ENCODE results near the gene DNASE2.
"Not testable (repeated sequence)": the region's sequence is repeated elsewhere in the genome, so short reads cannot be mapped to it uniquely, and the experiment has no call there.

DNASE2 gene, protein sequence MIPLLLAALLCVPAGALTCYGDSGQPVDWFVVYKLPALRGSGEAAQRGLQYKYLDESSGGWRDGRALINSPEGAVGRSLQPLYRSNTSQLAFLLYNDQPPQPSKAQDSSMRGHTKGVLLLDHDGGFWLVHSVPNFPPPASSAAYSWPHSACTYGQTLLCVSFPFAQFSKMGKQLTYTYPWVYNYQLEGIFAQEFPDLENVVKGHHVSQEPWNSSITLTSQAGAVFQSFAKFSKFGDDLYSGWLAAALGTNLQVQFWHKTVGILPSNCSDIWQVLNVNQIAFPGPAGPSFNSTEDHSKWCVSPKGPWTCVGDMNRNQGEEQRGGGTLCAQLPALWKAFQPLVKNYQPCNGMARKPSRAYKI

DNA sequence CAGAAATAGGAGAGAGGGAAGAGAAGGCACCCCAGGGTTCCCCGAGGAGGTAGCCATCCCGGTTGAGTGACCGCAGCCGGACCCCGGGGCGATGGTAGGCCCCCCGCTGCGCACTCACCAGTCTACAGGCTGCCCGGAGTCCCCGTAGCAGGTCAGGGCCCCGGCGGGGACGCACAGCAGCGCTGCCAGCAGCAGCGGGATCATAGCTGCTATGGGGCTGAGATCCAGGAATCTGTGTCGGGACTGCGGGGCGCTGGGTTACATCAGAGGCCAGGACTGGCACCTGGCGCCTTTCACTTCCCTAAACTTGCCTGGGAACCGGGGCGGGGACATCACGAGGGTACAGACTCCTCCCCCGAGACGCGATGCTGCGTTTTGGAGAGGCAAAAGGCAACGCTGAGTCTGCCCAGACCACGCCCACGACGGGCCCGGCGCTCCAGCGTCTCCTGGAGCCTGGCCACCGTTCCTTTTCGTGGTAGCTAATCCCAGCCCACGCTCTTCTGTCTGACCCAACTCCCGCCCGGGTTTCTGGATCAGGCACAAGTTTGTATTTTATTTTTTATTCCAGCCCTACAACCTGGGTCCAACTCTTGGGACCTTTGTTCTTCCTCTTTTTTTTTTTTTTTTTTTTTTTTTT is at the start of gene DNASE2:
Gene DNASE2 (minus strand): TSS at position 278 of the 637 bp plus-strand sequence. CDS start 74 bp downstream, at position 204.
- intact Hi-C loops (cut with DNase I) = loop anchor here (10.0 kb wide), 1 partner anchor 54 kb away; the partner anchor contains the start of genes CALR and FARSA
- peak; percentile 76 to 98 (median 88) for DNase-seq

DNA sequence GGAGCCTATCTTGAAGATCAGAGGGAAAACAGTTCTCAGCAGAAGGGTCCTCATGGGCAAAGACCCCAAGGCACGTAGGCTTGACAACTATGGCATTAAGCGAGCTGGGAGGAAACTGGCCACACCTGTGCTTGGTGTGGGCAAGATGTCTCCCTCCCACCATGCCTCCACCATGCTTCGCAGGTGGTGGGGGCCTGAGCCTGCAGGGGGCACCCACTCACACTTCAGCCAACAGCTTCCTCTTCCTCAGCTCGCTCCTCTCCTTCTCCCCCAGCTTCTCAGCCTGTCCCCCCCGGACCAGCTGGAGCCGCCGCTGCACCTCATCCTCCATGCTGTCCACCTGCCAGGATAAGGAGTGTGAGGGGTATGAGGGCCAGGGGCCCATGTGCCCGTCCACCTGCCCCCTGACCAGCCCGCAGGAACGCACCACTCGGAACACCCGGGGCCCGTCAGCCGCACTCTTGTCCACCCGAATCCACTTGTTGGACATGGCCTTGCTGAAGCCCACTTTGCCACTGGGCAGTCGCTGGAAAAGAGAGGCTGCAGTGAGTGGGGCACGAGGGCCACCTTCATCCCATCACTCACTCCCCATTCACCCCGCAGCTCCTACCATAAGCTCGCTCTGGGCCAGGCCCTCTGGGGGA is 48.9 kb upstream of the DNASE2 start:
- DNase-seq = no peak
- intact Hi-C loops (cut with DNase I) = loop anchor here (10.0 kb wide), 1 partner anchor 45 kb away; the partner anchor contains the start of genes DNASE2 and KLF1

DNA sequence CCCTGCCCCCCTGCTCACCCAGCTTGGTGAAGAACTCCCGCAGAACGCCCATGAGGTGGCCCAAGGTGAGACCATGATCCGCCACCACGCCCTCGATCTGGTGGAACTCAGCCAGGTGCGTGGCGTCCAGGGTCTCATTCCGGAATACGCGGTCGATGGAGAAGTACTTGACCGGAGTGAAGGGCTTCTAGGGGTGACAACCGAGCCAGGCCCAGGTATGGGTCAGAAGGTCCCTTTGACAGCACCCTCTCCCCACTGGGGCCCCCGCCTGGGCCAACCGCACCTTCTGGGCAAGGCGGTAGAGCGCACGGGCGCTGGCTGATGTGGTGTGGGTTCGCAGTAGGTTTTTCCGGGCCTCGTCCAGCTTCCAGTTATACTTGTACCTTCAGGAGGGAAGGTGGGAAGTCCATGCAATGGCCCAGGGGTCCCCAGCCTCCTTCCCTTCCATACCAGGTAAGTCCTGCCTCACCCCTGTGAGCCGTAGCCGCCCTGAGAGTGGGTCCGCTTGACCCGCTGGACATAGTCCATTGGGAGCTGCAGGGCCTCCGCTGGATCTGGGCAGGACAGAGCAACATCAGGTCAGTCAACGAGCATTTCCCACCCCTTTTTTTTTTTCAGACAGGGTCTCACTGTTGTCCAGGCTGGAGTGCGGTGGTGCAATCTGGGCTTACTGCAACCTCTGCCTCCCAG is 43.5 kb upstream of the DNASE2 start:
- intact Hi-C loops (cut with DNase I) = no loop called here

DNA sequence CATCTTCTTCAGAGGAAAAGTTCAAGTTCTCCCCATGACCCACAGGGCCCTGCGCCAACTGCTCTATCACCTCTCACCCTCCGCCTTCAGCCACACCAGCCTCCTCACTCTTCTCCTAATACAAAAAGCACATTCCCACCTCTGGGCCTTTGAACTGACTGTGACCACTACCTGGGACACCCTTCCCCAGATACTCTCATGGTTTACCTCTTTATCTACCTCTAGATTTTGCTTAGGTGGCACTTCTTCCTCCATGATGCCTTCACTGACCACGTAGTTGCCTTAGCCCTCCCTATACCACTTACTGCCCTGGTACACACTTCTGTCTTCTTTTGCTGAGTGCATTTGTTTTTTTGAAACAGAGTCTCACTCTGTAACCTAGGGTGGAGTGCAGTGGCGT is 41.7 kb upstream of the DNASE2 start:
- intact Hi-C loops (cut with DNase I) = no loop called here

More for the DNA sequence above, 43.5 kb upstream of the DNASE2 start:
- DNase-seq = no peak

DNA sequence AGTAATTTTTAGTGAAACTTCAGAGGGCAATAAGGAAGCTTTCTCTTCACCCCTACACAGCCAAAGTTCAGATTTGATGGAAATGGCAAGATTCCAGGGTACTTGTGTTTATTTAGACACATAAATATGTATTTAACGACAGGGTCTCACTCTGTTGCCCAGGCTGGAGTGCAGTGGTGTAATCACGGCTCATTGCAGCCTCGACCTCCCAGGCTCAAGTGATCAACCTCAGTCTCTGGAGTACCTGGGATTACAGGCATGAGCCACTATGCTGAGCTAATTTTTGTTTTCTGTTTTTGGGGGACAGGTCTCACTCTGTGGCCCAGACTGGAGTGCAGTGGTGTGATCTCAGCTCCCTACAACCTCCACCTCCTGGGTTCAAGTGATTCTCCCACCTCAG is 39.8 kb upstream of the DNASE2 start:
- DNase-seq = no peak
- intact Hi-C loops (cut with DNase I) = no loop called here

More for the DNA sequence above, 41.7 kb upstream of the DNASE2 start:
- DNase-seq = no peak

DNA sequence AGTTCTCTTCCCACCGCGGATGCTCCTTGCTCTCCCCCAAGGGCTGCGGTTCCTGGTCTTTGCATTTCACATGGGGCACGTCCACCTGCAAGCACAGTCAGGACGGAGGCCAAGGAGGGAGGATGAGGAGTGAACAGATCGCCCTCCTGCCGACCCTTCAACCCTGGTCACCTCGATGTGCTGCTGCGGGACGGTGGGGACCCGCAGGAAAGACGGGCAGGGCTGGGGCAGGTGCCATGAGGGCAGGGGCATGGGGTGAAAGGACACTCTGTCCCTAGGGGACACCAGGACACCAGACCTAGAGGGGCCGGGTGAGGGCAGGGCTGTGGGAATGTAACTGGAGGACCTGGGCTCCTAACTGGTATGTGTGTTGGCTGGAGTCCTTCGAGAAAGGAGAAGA is 37.0 kb upstream of the DNASE2 start:
- intact Hi-C loops (cut with DNase I) = no loop called here
- no peak for DNase-seq

DNA sequence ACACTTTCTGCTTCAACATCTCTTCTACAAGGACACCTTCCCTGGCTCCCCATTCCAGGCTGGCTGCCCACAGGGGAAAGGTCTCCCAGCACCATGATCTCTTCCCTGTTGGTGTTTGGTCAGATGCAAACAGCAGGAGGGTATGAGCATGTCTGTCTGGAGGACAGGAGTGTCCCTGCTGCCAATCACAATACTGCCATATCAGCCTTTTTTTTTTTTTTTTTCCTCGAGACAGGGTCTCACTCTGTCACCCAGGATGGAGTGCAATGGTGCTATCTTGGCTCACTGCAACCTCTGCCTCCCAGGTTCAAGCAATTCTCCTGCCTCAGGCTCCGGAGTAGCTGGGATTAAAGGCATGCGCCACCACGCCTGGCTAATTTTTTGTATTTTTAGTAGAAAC is 34.6 kb upstream of the DNASE2 start:
- intact Hi-C loops (cut with DNase I); DNase-seq: not testable (repeated sequence)

DNA sequence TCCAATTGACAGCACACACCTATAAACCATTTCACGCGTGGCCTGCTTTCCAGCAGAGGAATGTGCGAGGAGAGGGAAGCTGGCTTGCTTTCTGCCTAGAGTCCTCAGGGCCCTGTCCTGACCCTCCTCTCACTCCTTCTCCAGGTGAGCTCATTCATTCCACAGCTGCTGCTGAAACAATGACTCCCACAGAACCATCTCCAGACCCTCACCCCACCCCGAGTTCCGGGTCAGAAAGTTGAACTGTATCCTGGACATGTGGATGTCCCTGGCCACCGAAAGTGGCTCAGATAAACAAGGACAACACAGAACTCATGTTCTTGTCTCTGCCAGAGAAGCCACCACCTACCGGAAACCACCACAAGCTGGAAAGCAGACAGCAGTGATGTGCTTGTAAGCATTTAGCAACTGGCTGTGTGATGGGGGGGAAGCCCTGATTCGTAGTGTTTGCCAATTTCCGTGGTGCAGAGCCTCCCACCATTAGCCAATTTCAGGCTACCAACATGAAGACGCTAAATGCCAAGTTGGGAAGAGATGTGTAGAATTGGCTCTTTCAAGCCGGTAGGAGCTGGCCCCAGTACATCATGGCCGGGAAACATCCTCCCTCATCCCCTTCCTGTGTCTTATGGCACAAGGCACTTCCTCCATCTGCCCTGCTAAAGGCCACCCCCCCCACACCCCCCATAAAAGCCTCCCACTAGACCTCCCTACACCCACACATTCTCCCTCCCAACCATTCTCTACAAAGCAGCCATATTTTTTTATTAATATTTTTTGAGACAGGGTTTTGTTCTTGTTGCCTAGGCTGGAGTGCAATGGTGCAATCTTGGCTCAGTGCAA is 32.8 kb upstream of the DNASE2 start:
- intact Hi-C loops (cut with DNase I) = no loop called here
- DNase-seq = peak in 2 of 10 donors; percentile 21 to 25

DNA sequence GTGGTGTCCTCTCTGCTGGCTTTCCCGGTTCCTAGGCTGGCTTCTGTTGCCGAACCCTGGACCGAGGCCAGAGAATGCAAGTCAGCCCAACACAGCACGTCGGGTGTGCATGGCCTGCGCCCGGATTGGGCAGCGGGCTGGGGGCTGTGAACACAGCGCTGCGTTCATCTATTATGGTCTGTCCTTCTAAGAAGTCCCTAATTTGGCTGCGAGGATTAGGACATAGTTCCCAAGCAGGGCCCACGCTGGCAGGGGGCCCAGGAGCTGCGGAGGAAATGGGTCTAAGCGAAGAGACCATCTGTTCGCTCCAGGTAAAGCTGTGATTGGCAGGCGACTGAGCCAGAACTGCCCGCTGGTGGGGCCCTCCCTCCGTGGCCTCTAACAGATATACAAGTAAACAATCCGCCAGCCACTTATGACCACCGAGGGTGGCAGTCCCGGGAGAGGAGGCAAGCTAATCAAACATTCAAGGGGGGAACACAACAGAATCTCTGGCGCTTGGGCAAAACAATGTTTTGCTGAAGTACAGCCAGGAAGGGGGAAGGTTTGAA is 31.8 kb upstream of the DNASE2 start:
- intact Hi-C loops (cut with DNase I) = no loop called here

DNA sequence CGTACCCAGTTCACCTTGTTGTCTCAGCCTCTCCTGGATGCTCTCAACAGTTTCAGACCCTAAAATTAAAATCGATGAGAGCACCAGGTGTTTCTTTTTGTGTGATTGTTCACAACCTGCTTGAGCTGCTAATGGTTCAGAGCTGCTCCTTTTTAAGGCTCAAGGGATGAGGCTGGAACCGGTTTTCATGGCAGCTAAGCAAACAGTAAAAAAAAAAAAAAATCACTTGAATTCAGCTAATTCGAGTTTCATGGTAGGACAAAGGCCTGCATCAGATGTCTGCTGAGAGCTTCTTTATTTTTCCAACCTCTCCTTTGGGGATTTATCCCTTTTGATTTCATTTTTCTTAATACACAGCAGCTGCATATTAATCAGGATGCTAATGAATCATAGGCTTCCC is 31.3 kb upstream of the DNASE2 start:
- intact Hi-C loops (cut with DNase I) = no loop called here

More for the DNA sequence above, 31.8 kb upstream of the DNASE2 start:
- peak; percentile 49 to 96 (median 79) for DNase-seq

DNA sequence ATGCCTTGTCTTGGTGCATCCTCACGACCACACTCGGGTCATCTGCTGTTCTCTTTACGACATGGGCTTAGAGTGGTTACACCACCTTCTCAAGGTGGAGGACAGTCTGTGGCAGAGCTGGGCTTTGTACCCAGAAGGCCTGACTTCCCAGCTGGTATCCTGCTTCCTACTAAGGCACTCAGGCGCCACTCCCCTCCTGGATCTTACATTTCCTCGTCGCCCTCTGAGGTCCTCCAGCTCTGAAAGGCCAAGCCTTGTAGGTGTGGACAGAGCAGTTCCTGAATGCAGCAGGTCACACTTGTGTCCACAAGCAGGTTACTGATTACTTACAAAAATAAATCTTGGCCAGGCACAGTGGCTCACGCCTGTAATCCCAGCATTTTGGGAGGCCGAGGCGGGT is 25.9 kb upstream of the DNASE2 start:
- DNase-seq = no peak
- intact Hi-C loops (cut with DNase I) = no loop called here

More for the DNA sequence above, 31.3 kb upstream of the DNASE2 start:
- no peak for DNase-seq

DNA sequence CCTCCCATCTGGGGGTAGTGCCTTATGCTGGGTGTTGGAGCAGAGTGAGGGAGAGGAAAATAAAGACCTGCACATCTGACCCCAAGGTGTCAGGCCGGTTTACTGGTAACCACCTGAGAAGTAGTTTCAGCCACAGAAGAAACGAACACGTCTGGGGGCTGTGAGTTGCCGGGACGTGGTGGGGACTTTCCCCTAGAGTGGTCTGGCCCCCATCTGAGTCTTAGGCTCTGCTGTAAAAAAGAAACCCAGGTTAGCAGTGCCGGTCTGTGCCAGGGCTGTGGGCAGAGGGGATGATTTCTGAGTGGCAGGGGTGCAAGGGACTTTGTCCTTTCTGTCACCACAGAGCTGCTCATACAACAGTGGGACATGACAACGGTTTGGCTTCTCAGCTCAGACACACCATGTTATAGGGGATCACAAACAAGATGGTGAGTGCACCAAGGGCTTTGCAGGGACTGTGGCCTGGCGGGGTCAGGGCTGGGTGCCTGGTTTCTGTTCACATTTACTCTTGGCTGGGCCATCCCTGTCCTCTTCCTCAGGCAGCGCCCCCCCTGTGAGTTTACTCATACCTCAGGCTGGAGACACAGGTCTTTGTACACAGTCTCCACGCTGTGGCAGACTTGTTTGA is 18.8 kb upstream of the DNASE2 start:
- intact Hi-C loops (cut with DNase I) = no loop called here
- DNase-seq = no peak

DNA sequence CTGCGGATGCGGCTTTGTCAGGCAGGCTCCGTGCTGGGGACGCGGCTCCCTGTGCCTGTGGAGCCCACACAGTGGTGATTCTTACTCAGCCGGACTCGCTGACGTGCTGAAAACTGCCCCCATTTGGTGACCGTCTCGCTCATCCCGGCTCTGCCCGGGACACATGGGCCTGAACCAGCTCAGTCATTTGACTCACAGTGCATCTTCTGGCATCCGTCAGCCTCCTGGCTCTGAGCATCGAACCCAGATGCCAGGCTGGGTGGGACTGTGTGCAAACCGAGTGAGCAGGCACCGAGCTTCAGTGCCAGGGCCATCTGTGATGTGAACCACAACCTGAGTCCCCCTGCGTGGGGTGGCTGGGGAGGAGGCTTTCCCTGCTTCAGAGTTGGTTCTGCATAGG is 15.2 kb upstream of the DNASE2 start:
- intact Hi-C loops (cut with DNase I) = no loop called here
- peak in 2 of 10 donors; percentile 33 to 90 for DNase-seq

DNA sequence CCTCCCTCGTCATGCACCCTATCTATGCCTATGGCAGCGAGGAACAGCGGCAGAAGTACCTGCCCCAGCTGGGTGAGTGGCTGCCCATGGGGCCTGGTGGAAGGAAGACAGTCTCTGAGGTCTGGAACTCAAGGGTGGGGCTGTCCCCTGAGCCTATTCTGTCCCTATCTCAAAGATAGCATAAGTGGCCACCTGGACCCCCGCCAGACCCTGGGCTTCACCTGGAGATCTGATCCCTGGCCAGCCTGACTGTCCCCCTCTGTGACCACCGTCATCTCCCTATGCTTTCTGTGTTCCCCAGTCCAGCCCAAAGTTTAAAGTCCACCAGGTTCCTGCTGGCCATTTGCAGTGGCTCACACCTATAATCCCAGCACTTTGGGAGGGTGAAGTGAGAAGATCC is 12.3 kb upstream of the DNASE2 start:
- DNase-seq = no peak
- intact Hi-C loops (cut with DNase I) = no loop called here

DNA sequence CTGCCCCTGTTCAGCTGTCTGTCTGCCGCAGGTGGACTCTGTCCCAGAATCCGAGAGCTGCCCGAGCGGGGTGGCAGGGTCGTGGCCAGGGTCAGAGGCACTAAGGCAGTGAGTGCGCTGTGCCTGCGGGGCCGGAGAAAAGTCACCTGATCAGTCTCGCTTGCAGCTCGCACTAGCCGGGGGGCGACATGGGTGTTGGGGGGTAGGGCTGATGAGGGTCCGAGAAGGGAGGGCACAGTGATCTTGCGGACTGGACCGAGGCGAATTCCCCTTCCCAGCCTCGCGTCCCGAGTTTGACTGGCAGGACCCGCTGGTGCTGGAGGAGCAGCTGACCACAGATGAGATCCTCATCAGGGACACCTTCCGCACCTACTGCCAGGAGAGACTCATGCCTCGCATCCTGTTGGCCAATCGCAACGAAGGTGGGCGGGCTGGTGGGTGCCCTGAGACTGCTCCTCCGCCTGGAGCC is 10.3 kb upstream of the DNASE2 start:
- intact Hi-C loops (cut with DNase I) = no loop called here
- no peak for DNase-seq

DNA sequence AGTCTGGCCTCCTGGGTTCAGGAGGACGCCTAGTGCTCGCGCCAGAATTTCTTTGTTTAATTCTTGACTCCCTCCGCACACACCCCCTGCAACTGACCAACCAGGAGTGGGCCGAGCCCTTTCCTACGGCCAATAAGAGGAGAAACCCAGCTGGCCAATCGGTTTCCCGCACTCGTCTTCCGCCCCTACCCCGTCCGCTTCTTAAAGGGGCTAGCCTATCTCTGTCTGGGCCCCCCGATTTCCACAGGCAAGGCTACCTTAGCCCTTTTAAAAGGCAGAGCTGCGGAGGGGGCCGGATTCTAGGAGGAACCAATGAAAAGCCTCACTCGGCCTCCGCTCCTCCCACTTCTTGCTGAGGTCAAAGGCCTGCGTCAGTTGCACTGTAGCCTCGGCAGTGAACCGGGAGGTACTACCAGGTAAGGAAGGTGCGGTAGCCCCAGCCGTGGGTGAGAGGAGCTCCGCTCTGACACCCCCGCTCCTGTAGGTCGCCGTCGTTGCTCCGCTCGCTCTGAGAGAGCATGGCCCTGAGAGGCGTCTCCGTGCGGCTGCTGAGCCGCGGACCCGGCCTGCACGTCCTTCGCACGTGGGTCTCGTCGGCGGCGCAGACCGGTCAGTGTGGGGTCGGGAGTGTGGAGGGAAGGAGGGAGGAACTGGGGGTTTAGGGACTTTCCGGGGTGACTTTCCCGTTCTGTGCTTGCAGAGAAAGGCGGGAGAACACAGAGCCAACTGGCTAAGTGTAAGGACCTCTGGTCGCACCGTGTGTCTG is 9.7 kb upstream of the DNASE2 start, which contains the start of gene GCDH:
Gene GCDH (plus strand): TSS at position 374 of the 766 bp plus-strand sequence. CDS start 145 bp downstream, at position 519.
- peak; percentile 97 to 100 (median 98) for DNase-seq
- intact Hi-C loops (cut with DNase I) = no loop called here

DNA sequence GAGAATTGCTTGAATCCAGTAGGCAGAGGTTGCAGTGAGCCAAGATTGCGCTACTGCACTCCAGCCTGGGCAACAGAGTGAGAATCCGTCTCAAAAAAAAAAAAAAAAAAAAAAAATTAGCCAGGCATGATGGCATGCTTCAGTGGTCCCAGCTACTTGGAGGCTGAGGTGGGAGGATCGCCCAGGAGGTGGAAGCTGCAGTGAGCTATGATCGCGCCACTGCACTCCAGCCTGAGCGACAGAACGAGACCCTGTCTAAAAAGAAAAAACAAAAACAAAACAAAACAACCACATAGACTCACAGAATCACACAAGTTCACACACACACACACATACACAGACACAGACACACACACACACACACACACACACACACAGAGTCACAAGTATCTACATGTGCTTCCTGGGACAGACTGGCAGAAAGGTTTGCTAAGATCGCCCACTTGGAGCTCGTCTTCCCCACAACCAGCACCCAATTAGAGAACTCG is 9.1 kb upstream of the DNASE2 start:
- DNase-seq; intact Hi-C loops (cut with DNase I): not testable (repeated sequence)
